ACHN (cell line): Measurements from ENCODE around the gene AFF1.
A peak's percentile ranks its signal among the peaks of the same experiment; 100 is the strongest.
"Not testable (repeated sequence)": the region's sequence is repeated elsewhere in the genome, so short reads cannot be mapped to it uniquely, and the experiment has no call there.

Source experiments
- DNase-seq: peaks from one replicate; pipeline ENCODE4 v3.0.0-alpha.2; 2015
- in situ Hi-C: cut with HindIII; loops from 2 replicates; pipeline ENCODE4 v1.10.0; 2017; ENCODE audit warnings: low sequenced_read_pairs, low pct_ligation_motif_present, low pct_unique_long_range_greater_than_20kb

Gene AFF1

DNA sequence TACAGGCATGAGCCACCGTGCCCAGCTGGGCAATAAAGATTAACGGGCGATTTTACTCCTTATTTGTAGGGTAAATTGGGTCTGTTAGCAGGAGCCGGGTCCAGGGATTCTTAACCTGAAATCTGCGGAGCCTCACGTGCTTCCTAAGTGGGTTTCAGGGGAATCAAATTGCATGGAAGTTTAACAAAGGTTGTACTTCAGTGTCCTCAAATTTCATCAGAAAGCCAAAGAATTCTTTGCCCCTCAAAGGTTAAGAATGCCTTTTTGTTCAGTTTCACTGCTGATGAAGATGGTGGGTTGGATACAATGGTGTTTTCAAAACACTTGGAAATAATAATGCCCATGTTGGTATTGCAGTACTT, 67.9 kb downstream of the AFF1 start:
- in situ Hi-C loops = no loop called here

GRCh38 chr4:87003266-87003665, 68.5 kb downstream of the AFF1 start:
- in situ Hi-C loops = no loop called here
- no peak for DNase-seq

More for the DNA sequence above, 67.9 kb downstream of the AFF1 start:
- no peak for DNase-seq

DNA sequence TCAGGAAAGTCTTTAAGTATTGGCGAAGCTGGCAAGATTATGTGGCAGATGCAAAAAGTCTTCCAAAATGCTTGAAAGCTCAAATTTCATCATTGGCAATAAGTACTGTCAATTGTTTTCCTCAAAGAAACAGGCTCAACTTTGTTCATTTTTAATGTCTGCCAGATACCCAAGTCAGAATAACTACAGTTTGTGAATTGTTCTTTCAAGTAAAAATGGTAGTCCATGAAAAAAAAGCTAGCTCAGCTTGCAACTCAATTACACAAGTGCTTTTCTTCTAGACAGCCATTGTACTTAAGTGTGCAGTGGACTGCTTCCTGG, 70.5 kb downstream of the AFF1 start:
- peak; percentile 31 for DNase-seq
- in situ Hi-C loops = no loop called here

DNA sequence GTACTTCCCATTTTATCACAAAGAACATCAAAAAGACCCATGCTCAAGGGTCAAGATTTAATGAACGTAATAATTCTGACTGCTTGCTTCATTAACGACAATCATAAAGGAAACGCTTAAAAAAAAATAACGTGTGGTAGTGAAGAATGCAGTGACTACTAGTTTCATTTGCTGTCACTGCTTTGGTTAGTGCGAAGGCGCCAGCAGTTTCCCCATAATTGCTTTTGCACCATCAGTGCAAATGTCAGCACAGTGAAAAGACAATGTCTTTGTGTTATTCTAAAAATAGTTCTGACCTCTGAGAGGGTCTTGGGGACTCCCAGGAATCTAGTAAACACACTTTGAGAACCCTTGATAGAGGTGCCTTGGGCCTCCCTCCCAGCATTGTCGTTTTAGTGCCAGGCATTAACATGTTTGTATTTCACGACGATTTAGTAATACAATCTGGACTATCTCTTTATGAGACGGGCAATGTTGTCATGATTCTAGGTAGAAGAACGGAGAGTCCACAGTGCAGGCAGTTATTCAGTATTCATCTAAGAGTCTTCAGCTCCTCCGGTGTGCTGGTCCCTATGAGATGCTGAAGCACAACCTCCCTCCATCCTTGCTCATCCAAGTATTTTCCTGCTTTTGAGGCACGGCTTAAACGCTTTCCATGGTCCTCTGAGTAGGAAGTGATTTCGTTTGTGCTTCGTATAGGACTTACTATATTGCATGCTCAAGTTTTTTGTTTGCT, 71.0 kb downstream of the AFF1 start:
- DNase-seq = no peak
- in situ Hi-C loops = no loop called here

- in situ Hi-C loops = no loop called here
- no peak for DNase-seq
Observed at GRCh38 chr4:87006426-87006675, 71.5 kb downstream of the AFF1 start.

GRCh38 chr4:87006676-87007527, 72.1 kb downstream of the AFF1 start:
- in situ Hi-C loops = no loop called here
- peak; percentile 87 for DNase-seq

- peak; percentile 52 for DNase-seq
- in situ Hi-C loops = no loop called here
Observed at GRCh38 chr4:87007528-87008446, 73.0 kb downstream of the AFF1 start.

- DNase-seq = no peak
- in situ Hi-C loops = no loop called here
Observed at GRCh38 chr4:87009095-87009648, 74.4 kb downstream of the AFF1 start.

- no peak for DNase-seq
- in situ Hi-C loops = no loop called here
Observed at GRCh38 chr4:87010192-87010591, 75.4 kb downstream of the AFF1 start.

- in situ Hi-C loops = no loop called here
- DNase-seq = peak; percentile 89
Observed at GRCh38 chr4:87011340-87012034, 76.7 kb downstream of the AFF1 start.

- peak; percentile 81 for DNase-seq
- in situ Hi-C loops = no loop called here
Observed at GRCh38 chr4:87012265-87012953, 77.6 kb downstream of the AFF1 start.

GRCh38 chr4:87012954-87013308, 78.1 kb downstream of the AFF1 start:
- in situ Hi-C loops, DNase-seq: not testable (repeated sequence)

GRCh38 chr4:87014284-87014782, 79.5 kb downstream of the AFF1 start:
- DNase-seq = peak; percentile 13
- in situ Hi-C loops = no loop called here

- in situ Hi-C loops = no loop called here
- DNase-seq = no peak
Observed at GRCh38 chr4:87015416-87015815, 80.6 kb downstream of the AFF1 start.

DNA sequence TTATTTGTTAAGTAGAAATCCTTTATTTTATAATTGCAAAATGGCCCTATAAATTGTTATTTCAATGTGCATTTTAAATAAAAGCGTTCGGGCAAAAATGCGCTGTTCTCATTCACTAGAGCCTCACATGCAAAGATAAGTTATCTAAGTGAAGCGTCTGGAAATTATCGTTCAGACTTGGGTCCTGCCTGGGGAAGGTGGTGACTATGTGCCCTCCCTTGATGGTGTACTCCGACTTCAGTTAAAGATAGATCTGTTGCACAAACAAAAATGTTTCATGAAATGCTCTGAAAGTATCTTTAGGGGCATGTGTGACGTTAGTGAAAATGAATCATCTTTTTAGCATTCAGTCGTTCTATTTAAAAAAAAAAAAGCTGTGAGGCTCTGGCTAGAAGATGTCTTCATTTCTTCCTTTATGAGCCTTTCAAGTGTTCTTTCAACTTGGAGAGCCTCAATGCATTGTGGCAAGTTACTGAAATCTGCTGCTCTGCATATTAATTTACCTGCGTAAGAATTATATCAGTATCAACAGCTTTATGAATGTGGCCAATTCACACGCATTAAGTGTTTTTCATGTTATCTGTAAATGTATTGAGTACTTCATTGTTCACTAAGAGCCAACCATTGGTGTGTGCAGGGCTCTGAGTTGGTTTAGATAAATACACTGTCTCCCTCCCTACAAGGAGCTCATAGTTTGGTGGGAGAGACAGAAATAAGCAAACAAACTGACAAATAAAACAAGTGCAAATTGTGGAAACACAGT, 83.0 kb downstream of the AFF1 start:
- in situ Hi-C loops = no loop called here
- DNase-seq = no peak

DNA sequence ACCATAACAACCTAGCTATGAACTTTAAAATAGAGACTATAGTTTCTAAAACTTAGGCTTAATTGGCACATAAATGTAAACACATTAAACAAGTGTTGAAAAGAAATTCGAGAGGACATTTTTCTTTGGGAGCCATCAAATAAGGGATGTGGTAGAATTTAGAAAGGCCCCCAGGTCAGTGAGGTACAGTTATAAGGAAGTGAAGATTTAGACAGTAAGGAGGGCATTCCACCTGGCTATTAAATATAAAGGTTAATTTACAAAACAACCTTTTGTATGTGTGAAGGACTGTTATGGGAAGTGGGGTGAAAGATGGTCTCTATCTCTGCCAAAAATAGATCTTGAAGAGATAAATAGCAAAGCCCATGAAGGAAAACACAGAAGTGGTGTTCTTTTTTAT, 83.9 kb downstream of the AFF1 start:
- in situ Hi-C loops = no loop called here
- DNase-seq = no peak

- no peak for DNase-seq
- in situ Hi-C loops = no loop called here
Observed at GRCh38 chr4:87019246-87019791, 84.5 kb downstream of the AFF1 start.
